Nephron progenitor cell (in vitro differentiated cells): ENCODE results near the gene EIF3L.
A peak's percentile ranks its signal among the peaks of the same experiment; 100 is the strongest.

Source experiments
- DNase-seq: peaks from one replicate; pipeline ENCODE4 v3.0.0; 2021
- H3K27ac Mint-ChIP-seq: 2 replicates; pipeline ENCODE4 v1.8.0; 2021; ENCODE audit warnings: mild to moderate bottlenecking, moderate library complexity, mixed read lengths
- H3K27me3 Mint-ChIP-seq: 2 replicates; pipeline ENCODE4 v1.8.0; 2021; ENCODE audit warnings: mild to moderate bottlenecking, low read depth, mixed read lengths; ENCODE audit not compliant: poor library complexity
- H3K36me3 Mint-ChIP-seq: 2 replicates; pipeline ENCODE4 v1.8.0; 2021; ENCODE audit warnings: low read depth, mixed read lengths
- H3K4me1 Mint-ChIP-seq: 2 replicates; pipeline ENCODE4 v1.8.0; 2021; ENCODE audit warnings: mixed read lengths
- H3K4me3 Mint-ChIP-seq: 2 replicates; pipeline ENCODE4 v1.8.0; 2021; ENCODE audit warnings: mild to moderate bottlenecking, moderate library complexity, mixed read lengths
- H3K9me3 Mint-ChIP-seq: 2 replicates; pipeline ENCODE4 v1.8.0; 2021; ENCODE audit warnings: mild to moderate bottlenecking, moderate library complexity, mixed read lengths
- CTCF ChIP-seq: fragments of 200-600 bp; sonication (generic); IDR thresholded peaks from 2 replicates; pipeline ENCODE4 v1.5.0; 2021; ENCODE audit warnings: antibody characterized with exemption

EIF3L gene

GRCh38 chr22:37893583-37893983 lies 44.4 kb downstream of the EIF3L start:
- Mint-ChIP-seq H3K9me3 (no peaks in the 10 kb centered on the region), H3K4me3 (no peak overlapping the region), H3K4me1 (peaks cover 44% of the 10 kb centered on the region), H3K27ac (peak overlapping the region; percentile 96), H3K36me3 (peaks cover 28% of the 10 kb centered on the region), H3K27me3 (no peaks in the 10 kb centered on the region)
- DNase-seq: no peak
- no peak for TF ChIP-seq CTCF

- Mint-ChIP-seq H3K36me3 (peaks cover 15% of the 10 kb centered on the region), H3K4me1 (peaks cover 46% of the 10 kb centered on the region)
- DNase-seq: peak; percentile 13
These were observed 45.9 kb downstream of the EIF3L start for GRCh38 chr22:37894939-37895670.

GRCh38 chr22:37896181-37896592 lies 47.0 kb downstream of the EIF3L start:
- Mint-ChIP-seq H3K27me3 (no peaks in the 10 kb centered on the region), H3K4me1 (peaks cover 46% of the 10 kb centered on the region), H3K9me3 (no peaks in the 10 kb centered on the region), H3K4me3 (no peak overlapping the region), H3K36me3 (peaks cover 9% of the 10 kb centered on the region), H3K27ac (peak overlapping the region; percentile 92)
- TF ChIP-seq CTCF: no peak
- DNase-seq: no peak

More at GRCh38 chr22:37894939-37895670, 45.9 kb downstream of the EIF3L start:
- Mint-ChIP-seq H3K27ac (peak overlapping the region; percentile 49), H3K4me3 (no peak overlapping the region), H3K9me3 (no peaks in the 10 kb centered on the region), H3K27me3 (no peaks in the 10 kb centered on the region)
- TF ChIP-seq CTCF: no peak

- no peaks in the 10 kb centered on the region for H3K27me3 Mint-ChIP-seq
- peak overlapping the region; percentile 92 for H3K27ac Mint-ChIP-seq
- H3K36me3 Mint-ChIP-seq: peaks cover 2% of the 10 kb centered on the region
- TF ChIP-seq CTCF: no peak
- peaks cover 46% of the 10 kb centered on the region for H3K4me1 Mint-ChIP-seq
- no peak overlapping the region for H3K4me3 Mint-ChIP-seq
- H3K9me3 Mint-ChIP-seq: no peaks in the 10 kb centered on the region
- no peak for DNase-seq
These were observed 47.7 kb downstream of the EIF3L start for GRCh38 chr22:37896939-37897338.

- no peaks in the 10 kb centered on the region for H3K27me3 Mint-ChIP-seq
These were observed 48.6 kb downstream of the EIF3L start for GRCh38 chr22:37897807-37898206.

More at GRCh38 chr22:37897807-37898206, 48.6 kb downstream of the EIF3L start:
- Mint-ChIP-seq H3K4me1 (peaks cover 46% of the 10 kb centered on the region), H3K36me3 (no peaks in the 10 kb centered on the region), H3K27ac (peak overlapping the region; percentile 98), H3K4me3 (no peak overlapping the region), H3K9me3 (no peaks in the 10 kb centered on the region)
- no peak for DNase-seq
- no peak for TF ChIP-seq CTCF
